ENCODE data around the gene ZFAND6.
"Not testable (repeated sequence)": the region's sequence is repeated elsewhere in the genome, so short reads cannot be mapped to it uniquely, and the experiment has no call there.

Gene ZFAND6

GRCh38 chr15:80141916-80142598, 82.6 kb downstream of the ZFAND6 start:
- no peak for DNase-seq

- no peak for DNase-seq
Measured at GRCh38 chr15:80142646-80143045, 83.2 kb downstream of the ZFAND6 start.

- peak in 1 of 58 donors; percentile 6 for DNase-seq
Measured at GRCh38 chr15:80151148-80151547, 91.7 kb downstream of the ZFAND6 start.

GRCh38 chr15:80151576-80151975, 92.1 kb downstream of the ZFAND6 start:
- DNase-seq: no peak

GRCh38 chr15:80152180-80152895, 92.9 kb downstream of the ZFAND6 start:
- peak in 52 of 58 donors; percentile 49 to 90 (median 79) for DNase-seq

GRCh38 chr15:80152896-80153876, 93.7 kb downstream of the ZFAND6 start, which contains the start of gene FAH:
TSS of gene FAH (plus strand) at chr15:80152999. CDS start at chr15:80153055, 56 bp downstream.
- peak in 12 of 58 donors; percentile 42 to 74 (median 61) for DNase-seq

GRCh38 chr15:80153900-80154299, 94.4 kb downstream of the ZFAND6 start:
- DNase-seq: no peak

GRCh38 chr15:80154336-80154735, 94.9 kb downstream of the ZFAND6 start:
- peak in 12 of 58 donors; percentile 9 to 53 (median 28) for DNase-seq

- no peak for DNase-seq
Measured at GRCh38 chr15:80155001-80155377, 95.5 kb downstream of the ZFAND6 start.

GRCh38 chr15:80155378-80156175, 96.1 kb downstream of the ZFAND6 start:
- not testable (repeated sequence) for DNase-seq

- DNase-seq: no peak
Measured at GRCh38 chr15:80156176-80156720, 96.8 kb downstream of the ZFAND6 start.

- DNase-seq: no peak
Measured at GRCh38 chr15:80157215-80157614, 97.7 kb downstream of the ZFAND6 start.

GRCh38 chr15:80159301-80159700, 99.8 kb downstream of the ZFAND6 start:
- DNase-seq: no peak

GRCh38 chr15:80159811-80160569, 100.5 kb downstream of the ZFAND6 start:
- DNase-seq: no peak

GRCh38 chr15:80160570-80161156, 101.2 kb downstream of the ZFAND6 start:
- DNase-seq: peak in 20 of 58 donors; percentile 11 to 58 (median 24)

GRCh38 chr15:80161468-80162016, 102.1 kb downstream of the ZFAND6 start:
- DNase-seq: no peak

GRCh38 chr15:80162059-80162554, 102.6 kb downstream of the ZFAND6 start:
- DNase-seq: no peak

- no peak for DNase-seq
Measured at GRCh38 chr15:80163217-80163616, 103.7 kb downstream of the ZFAND6 start.

- DNase-seq: no peak
Measured at GRCh38 chr15:80163897-80164296, 104.4 kb downstream of the ZFAND6 start.

Measured in anterior cingulate cortex (tissue), 58 donors.